T47D (cell line): Measurements from ENCODE around the gene STRADA.
A peak's percentile ranks its signal among the peaks of the same experiment; 100 is the strongest.

ENCODE experiments used
- DNase-seq, 2 experiments: peaks; one replicate each; pipeline versions ENCODE4 v3.0.0 to v3.0.0-alpha.2; 2011 to 2012; ENCODE audit warnings: low read depth in 1 of 2, low spot score in 1 of 2
- JUND ChIP-seq: IDR thresholded peaks from 2 replicates; pipeline ENCODE4 v1.6.1; 2012; ENCODE audit warnings: low read depth
- in situ Hi-C: cut with HindIII; loops from 2 replicates; pipeline ENCODE4 v1.10.0; 2016; ENCODE audit warnings: low sequenced_read_pairs, low pct_unique_long_range_greater_than_20kb

STRADA gene

GRCh38 chr17:63697341-63698286, 44.0 kb downstream of the STRADA start:
- peak; percentile 76 to 90 for DNase-seq
- no peak for TF ChIP-seq JUND
- in situ Hi-C loops, result no loop called here

DNA sequence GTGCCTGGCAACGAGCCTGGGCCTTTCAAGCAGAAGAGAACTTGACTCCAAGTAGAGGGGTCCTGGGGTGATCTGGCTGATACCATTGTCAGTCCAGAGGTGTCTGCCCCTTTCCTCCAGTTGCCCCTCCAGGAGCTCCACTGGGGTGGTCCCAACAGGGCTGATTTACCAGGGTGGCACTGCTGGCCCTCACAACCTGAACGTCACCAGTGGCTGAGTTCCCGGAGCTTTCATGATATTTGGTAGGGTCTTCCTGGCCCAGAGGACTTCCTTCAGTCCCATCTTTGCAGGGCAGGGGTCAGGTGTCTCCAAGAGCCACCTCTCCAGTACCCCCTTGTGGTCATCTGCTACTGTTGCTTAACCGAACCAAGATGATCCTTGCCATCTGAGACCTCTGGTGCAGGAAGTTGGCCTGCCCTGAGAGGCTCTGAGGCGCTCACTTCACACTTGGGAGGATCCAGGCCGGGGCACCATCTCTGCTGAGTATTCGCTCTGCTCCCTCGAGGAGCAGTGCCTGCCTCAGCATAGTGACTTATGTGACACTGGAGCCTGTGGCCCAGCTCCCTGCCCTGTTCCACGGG, 45.1 kb downstream of the STRADA start:
- no peak for TF ChIP-seq JUND
- DNase-seq, result peak in 1 of 2 experiments; percentile 50
- in situ Hi-C loops, result no loop called here

DNA sequence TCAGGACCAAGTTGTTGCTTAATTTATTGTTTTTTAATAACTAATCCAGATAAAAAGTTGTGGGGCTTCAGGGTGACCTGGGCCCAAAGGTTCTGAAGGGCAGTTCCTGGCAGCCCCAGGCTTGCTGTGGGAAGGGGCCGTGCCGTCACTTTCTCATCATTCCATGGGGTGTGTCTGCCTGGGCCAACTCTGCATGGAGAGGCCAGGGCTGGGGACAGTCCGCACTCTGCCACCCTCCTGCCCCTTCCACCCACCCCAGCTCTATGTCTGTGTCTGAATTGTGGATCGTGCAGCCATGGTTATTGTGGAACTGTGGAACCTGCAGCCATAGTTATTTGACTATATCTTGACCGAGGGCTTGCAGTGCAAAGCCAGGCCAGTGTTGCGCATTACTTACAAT, 45.7 kb downstream of the STRADA start:
- in situ Hi-C loops, result no loop called here
- TF ChIP-seq JUND, result no peak
- no peak for DNase-seq

GRCh38 chr17:63694950-63695773, 46.4 kb downstream of the STRADA start:
- no peak for TF ChIP-seq JUND
- DNase-seq, result no peak
- in situ Hi-C loops, result no loop called here

- in situ Hi-C loops, result no loop called here
- no peak for TF ChIP-seq JUND
- no peak for DNase-seq
Measured at GRCh38 chr17:63694229-63694949, 47.2 kb downstream of the STRADA start.

GRCh38 chr17:63693411-63694113, 48.0 kb downstream of the STRADA start:
- TF ChIP-seq JUND, result no peak
- DNase-seq, result no peak
- in situ Hi-C loops, result no loop called here

DNA sequence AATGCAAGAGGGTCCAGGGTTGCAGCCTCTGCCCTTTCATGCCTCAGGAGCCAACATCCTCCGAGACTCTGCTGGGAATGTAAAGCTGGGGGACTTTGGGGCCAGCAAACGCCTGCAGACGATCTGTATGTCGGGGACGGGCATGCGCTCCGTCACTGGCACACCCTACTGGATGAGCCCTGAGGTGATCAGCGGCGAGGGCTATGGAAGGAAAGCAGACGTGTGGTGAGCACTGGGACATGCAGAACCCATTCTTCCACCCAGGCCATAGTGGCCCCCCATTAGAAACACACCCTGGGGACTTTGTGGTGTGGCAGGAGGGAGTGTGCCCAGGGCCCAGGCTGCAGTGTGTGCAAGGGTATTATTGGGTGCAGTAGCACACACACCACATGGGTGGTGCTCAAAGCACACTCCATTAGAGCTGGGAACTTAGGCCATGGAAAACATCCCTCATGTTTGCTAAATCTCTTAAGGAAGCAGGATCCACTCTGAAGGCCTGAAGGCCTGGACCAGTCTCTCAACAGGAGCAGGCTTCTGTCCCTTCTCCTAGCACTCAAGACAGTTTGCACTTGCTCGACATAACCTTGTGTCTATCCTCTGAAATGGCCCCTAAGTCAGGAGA, 49.3 kb downstream of the STRADA start:
- peak in 1 of 2 experiments; percentile 49 for DNase-seq
- in situ Hi-C loops, result no loop called here
- TF ChIP-seq JUND, result no peak

DNA sequence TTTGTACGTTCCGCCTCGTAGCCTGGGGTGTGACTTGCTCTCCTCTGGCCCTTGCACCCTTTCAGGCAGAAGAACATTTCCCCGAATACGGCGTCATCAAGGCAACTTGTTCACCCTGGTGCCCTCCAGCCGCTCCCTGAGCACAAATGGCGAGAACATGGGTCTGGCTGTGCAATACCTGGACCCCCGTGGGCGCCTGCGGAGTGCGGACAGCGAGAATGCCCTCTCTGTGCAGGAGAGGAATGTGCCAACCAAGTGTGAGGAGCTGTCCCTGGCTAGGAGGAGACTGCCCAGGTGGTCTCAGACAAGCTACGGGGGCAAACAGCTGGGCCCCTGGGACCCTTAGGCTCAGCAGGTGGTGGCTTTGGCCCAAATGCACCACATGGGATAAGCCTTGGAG, 52.1 kb downstream of the STRADA start:
- DNase-seq, result no peak
- no peak for TF ChIP-seq JUND
- in situ Hi-C loops, result no loop called here

DNA sequence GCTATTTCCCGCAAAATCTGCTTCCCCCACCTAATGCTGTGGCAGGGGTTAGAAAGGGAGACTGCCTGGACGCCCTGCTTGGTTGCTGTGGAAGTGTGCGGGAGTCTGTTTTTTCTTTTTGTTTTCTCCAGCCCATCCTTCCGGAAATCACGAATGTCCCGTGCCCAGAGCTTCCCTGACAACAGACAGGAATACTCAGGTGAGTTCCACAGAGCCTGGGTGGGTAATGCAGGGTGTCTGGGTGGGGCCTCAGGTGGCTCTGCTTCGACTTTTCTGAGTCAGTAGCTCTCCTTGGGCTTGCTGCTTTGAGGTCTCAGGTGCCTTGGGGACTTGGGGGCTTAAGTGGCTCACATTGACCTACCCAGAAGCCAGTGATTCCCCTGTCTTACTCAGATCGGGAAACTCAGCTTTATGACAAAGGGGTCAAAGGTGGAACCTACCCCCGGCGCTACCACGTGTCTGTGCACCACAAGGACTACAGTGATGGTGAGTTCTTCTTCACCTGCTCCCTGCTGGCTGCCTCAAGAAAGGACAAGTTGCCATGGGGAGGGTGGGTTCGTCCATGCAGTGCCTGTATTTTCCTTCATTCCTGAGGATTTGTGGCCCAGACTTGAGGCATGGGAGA, 53.1 kb downstream of the STRADA start:
- no peak for DNase-seq
- in situ Hi-C loops, result no loop called here
- no peak for TF ChIP-seq JUND

DNA sequence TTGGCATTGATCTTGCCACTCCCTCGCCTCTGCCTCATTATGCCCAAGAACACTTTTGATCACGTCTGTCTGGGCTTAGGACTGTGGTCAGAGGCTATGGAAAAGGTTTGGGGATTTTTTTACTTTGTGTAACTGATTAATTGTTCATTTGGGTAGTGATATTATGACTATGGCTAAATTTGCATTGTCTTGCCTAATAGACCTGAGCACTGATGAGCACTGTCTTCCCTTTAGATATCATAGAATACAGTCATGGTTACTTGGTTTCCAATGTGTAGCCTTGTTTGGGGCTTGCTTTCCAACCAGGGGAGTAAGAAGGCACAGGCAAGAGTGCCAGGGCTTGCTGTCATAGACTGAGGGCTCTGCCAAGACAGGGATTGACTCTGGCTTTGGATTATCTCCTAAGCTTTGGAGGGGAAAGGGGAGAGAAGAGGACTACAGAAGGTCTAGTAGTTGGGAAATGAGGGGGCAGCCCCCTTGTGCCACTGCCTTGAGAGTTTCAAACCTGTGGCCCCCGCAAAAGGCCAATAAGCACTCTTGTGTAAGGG, 55.4 kb downstream of the STRADA start:
- DNase-seq, result no peak
- no peak for TF ChIP-seq JUND
- in situ Hi-C loops, result no loop called here

GRCh38 chr17:63685578-63685977, 56.0 kb downstream of the STRADA start:
- TF ChIP-seq JUND, result no peak
- DNase-seq, result no peak
- in situ Hi-C loops, result no loop called here
